Activated CD4-positive, CD25-positive, alpha-beta regulatory T cell treated with anti-CD3 and anti-CD28 coated beads, Interleukin-2, amount 50 U/mL, for 24 hours (primary cell): ENCODE measurements around the gene CCDC70.

Experiments
- ATAC-seq, 2 donors: fragments of 150-1000 bp; cut with Tn5 transposase; one replicate each; pipeline ENCODE4 v1.10.0; 2021; ENCODE audit warnings: mild to moderate bottlenecking in 1 of 2, moderate library complexity in 1 of 2

Gene CCDC70

GRCh38 chr13:51912091-51912490 is 50.3 kb downstream of the CCDC70 start:
- ATAC-seq = no peak

GRCh38 chr13:51912511-51913225 is 50.9 kb downstream of the CCDC70 start:
- ATAC-seq = no peak

GRCh38 chr13:51913421-51914136 is 51.8 kb downstream of the CCDC70 start:
- ATAC-seq = no peak

GRCh38 chr13:51914137-51914493 is 52.3 kb downstream of the CCDC70 start:
- ATAC-seq = no peak
